HG03354 (cell line): ENCODE data around the gene ADAMTS13.
"Not testable (repeated sequence)": the region's sequence is repeated elsewhere in the genome, so short reads cannot be mapped to it uniquely, and the experiment has no call there.

ENCODE experiments used
- ATAC-seq: cut with Tn5 transposase; IDR thresholded peaks from one replicate; pipeline ENCODE4 v1.9.1; 2021; ENCODE audit warnings: mild to moderate bottlenecking; ENCODE audit not compliant: unreplicated experiment, poor library complexity, severe bottlenecking

The ADAMTS13 gene

GRCh38 chr9:133390713-133391112 is 31.5 kb upstream of the ADAMTS13 start:
- no peak for ATAC-seq

GRCh38 chr9:133391449-133391848 is 30.7 kb upstream of the ADAMTS13 start:
- not testable (repeated sequence) for ATAC-seq

DNA sequence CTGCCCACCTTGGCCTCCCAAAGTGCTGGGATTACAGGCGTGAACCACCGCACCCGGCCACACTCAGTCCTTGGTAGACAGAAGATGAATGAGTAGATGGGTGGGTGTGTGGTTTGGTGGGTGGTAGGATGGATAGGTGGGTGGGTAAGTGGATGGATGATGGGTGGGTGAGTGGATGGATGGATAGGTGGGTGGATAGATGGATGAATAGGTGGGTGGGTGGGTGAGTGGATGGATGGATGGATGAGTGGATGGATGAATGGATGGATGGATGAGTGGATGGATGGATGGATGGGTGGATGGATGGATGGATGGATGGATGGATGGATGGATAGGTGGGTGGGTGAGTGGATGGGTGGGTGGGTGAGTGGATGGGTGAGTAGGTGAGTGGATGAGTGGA is 29.9 kb upstream of the ADAMTS13 start:
- not testable (repeated sequence) for ATAC-seq

DNA sequence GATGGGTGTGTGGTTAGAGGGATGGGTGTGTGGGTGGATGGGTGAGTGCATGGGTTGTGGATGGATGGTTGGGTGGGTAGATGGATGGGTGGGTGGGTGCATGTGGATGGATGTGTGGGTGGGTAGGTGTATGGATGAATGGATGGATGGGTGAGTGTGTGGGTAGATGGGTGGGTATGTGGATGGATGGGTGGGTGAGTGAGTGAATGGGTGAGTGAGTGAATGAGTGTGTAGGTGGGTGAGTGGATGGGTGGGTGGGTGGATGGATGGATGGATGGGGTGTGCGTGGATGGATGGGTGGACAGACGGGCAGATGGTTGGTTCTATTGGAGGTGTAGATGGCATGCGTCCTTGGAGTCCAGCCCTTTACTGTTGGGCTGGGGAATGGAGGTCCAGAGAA is 28.8 kb upstream of the ADAMTS13 start:
- no peak for ATAC-seq

GRCh38 chr9:133394687-133395271 is 27.4 kb upstream of the ADAMTS13 start:
- ATAC-seq: no peak

GRCh38 chr9:133396952-133397351 is 25.2 kb upstream of the ADAMTS13 start:
- ATAC-seq: no peak

GRCh38 chr9:133397370-133397769 is 24.8 kb upstream of the ADAMTS13 start:
- no peak for ATAC-seq

- ATAC-seq: no peak
Observed at GRCh38 chr9:133397895-133398294, 24.3 kb upstream of the ADAMTS13 start.

GRCh38 chr9:133400292-133400691 is 21.9 kb upstream of the ADAMTS13 start:
- ATAC-seq: no peak

- ATAC-seq: no peak
Observed at GRCh38 chr9:133401588-133401987, 20.6 kb upstream of the ADAMTS13 start.

DNA sequence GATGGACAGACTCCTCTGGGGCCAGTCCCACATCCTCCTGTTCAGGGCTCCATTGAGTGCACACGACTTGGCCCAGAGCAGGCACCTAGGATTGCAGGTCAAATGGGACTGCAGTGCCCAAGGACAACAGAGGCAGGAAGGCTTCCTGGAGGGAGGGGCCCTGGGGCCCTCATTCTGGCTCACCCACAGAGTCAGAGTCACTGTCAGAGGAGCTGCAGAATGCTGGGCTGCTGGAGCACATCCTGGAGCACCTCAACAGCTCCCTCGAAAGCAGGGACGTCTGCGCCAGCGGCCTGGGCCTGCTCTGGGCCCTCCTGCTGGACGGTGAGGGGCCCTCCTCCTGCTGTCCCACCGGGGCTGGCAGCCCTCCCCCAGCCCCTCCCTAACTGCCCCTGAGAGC is 19.5 kb upstream of the ADAMTS13 start:
- ATAC-seq: no peak

- ATAC-seq: no peak
Observed at GRCh38 chr9:133403766-133404453, 18.3 kb upstream of the ADAMTS13 start.

DNA sequence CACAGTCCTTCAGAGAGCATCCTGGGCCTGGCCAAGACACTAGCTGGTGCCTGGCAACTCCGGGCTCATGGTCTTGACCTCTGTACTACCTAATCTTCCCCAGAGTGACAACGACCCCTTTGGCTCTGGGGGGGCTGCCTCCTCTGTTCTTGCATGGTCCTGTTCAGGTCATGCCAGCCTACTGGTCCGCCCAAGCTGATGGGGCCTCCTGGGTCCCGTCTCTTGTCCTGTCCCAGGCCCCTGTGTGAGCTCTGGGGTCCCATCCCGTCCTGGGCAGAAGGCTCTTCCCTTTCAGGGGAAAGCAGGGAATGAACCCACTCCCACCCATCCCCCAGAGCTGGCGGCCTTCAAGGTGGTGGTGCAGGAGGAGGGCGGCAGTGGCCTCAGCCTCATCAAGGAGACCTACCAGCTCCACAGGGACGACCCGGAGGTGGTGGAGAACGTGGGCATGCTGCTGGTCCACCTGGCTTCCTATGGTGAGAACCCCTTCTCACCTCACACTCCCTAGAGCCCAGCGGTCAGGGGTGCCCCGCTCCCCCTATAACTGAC is 17.6 kb upstream of the ADAMTS13 start:
- no peak for ATAC-seq

DNA sequence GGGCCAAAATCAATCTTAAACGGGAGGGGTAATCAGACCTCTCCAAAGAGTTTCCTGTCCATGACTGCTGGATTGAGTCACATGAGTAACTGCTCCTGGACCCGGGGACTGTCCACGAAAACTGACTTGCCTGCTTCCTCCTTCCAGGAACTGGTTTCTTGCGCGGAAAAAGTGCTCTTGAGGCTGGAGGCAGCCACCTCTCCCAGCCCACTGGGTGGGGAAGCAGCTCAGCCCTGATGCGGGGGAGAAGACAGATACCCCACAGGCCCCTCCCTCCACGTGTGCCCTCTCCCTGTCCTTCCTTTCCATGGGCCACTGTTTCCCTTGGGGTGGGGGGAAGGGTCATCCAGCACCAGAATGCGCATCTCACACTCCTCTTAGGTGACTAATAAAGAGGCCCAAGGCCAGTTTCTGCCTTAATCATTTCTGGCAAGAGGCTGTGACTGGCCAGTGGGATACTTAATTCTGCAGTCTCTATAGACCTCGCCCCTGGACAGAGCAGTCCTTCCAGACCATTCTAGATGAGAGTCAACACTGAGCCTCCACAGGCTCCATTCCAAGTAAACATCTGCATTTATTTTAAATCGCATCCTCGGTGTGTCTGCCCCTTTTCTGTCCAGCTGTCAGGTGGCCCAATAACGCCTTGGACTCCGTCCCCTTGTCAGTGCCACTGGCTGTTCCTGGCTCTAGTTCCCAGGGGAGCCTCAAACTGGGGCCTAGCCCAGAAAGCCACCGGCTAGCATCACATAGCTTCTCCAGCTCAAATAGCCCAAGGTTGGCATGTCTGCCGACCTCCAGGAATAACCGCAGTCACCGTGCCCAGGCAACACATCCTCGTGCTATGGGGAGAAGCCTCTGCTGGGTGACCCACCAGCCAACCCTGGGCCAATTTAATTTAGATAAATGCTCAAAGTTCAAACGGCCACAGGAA is 16.4 kb upstream of the ADAMTS13 start:
- no peak for ATAC-seq

GRCh38 chr9:133406480-133407307 is 15.5 kb upstream of the ADAMTS13 start:
- peak; percentile 74 for ATAC-seq

DNA sequence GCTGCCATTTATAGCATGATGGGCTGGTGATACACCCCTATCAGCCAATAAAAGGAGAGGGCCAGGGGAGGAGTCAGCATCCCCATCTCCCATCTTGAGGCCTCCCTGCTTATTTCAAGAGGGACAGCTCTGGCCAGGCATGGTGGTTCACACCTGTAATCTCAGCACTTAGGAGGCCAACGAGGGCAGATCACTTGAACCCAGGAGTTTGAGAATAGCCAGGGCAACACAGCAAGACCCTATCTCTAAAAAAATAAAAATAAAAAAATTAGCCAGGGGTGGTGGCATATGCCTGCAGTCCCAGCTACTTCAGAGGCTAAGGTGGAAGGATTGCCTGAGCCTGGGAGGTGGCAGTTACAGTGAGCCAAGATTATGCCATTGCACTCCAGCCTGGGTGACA is 14.1 kb upstream of the ADAMTS13 start:
- no peak for ATAC-seq

- no peak for ATAC-seq
Observed at GRCh38 chr9:133415170-133415569, 7.0 kb upstream of the ADAMTS13 start.

DNA sequence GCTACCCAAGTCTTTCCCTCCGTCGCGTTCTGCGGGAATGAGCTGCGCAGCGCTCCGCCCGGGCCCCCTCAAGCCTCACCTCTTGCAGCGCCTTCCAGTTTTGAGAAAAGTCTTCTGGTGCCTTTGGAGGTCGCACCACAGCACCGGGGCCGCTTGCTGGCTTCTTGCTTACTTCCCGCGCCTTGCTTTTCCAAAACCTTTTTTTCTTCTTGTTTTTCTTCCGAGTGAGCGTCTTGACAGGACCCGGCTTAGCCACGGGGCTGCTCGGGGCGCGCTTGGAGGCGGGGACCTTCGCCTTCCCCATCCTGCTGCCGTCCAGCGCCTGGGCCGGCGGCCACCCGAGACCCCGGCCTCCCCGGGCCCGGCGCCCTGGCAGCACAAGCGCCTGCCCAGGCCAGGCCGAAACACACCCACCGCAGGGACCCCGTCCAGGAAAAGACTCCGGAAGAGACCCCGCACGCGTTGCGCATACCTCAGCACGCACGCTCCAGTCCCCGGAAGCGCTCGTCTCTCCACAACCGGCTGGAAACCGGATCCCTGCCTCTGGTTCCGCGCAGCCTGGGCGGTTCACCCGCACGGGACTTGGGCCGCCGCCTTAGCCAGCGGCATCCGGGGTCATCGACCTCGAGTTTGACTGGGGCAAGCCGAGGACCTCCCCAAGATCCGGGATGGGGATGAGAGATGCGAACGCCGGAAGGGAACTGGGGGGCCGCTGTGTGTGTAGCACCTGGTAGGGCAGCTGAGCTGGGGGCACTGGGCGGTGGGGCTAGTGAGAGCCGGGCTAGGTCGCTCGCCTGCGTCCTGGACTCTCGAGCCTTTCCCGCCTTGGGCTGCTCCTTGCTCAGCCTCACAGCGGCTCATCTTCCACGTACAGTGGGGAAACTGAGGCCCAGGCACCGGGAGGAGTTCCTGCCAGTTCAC is 4.4 kb upstream of the ADAMTS13 start, which contains the start of gene REXO4:
Gene REXO4, minus strand, starts transcription at position 470 of the 921 bp plus-strand sequence. Its CDS starts 166 bp downstream, at position 304.
- ATAC-seq: peak; percentile 76
